Kidney (tissue), 14 donors: Measurements from ENCODE around the gene ROCK2. TPM values are rescaled to one million over a fixed set of nuclear protein-coding genes. Genes with fewer than 3 reads are reported as not detected.

Experiments
- DNase-seq, 5 donors: peaks; one replicate each; pipeline ENCODE4 v3.0.0-alpha.2; 2013 to 2020
- FAIRE-seq: peaks from 2 replicates; lab custom pipeline; 2012; peaks lifted over from hg19 to GRCh38; lab: Jason Lieb, UNC
- H3K27ac ChIP-seq, 2 donors: one replicate each; pipeline ENCODE4 v1.7.0; 2013; ENCODE audit warnings: low read depth in 2 of 2, low read length in 2 of 2, inconsistent platforms in 1 of 2
- H3K27me3 ChIP-seq: one replicate; pipeline ENCODE4 v1.7.1; 2013; ENCODE audit warnings: low read length, inconsistent platforms; ENCODE audit not compliant: control insufficient read depth, insufficient read depth
- H3K36me3 ChIP-seq, 3 donors: one replicate each; pipeline versions ENCODE4 v1.7.0 to v1.7.1; 2013; ENCODE audit warnings: low read length in 3 of 3, control low read depth in 1 of 3, inconsistent platforms in 1 of 3; ENCODE audit not compliant: insufficient read depth in 3 of 3, control insufficient read depth in 2 of 3
- H3K4me1 ChIP-seq, 3 donors: one replicate each; pipeline versions ENCODE4 v1.7.0 to v1.7.1; 2013; ENCODE audit warnings: low read length in 3 of 3, inconsistent platforms in 1 of 3, low read depth in 1 of 3; ENCODE audit not compliant: control insufficient read depth in 2 of 3, insufficient read depth in 2 of 3
- H3K4me3 ChIP-seq, 3 donors: one replicate each; pipeline versions ENCODE4 v1.7.0 to v1.8.1; 2013; ENCODE audit warnings: low read length in 3 of 3, control low read depth in 1 of 3, inconsistent platforms in 1 of 3
- H3K9ac ChIP-seq, 3 donors: one replicate each; pipeline versions ENCODE4 v1.7.0 to v1.7.1; 2013; ENCODE audit warnings: low read length in 3 of 3, control low read depth in 1 of 3, inconsistent platforms in 1 of 3
- H3K9me3 ChIP-seq, 3 donors: one replicate each; pipeline versions ENCODE4 v1.7.0 to v1.7.1; 2013; ENCODE audit warnings: low read length in 3 of 3, control low read depth in 1 of 3, inconsistent platforms in 1 of 3; ENCODE audit not compliant: control insufficient read depth in 2 of 3, insufficient read depth in 1 of 3
- CTCF ChIP-seq: IDR thresholded peaks from 3 replicates; pipeline ENCODE4 v1.5.1; 2012; ENCODE audit warnings: mild to moderate bottlenecking, moderate library complexity, borderline replicate concordance; ENCODE audit not compliant: insufficient read depth; ENCODE audit errors: extremely low read depth
- intact Hi-C: fragments of 100-400 bp; cut with DNase I; formaldehyde crosslinking; loops from one replicate; pipeline ENCODE4 v1.11.1; 2022
- polyA plus RNA-seq: library from polyadenylated mRNA; stranded (reverse); fragments of 350-450 nt; fragmentation: Illumina TruSeq; extraction: RNeasy Lipid Tissue Mini Kit (QIAGEN cat#74804); gene quantifications from one replicate; pipeline ENCODE4 v1.2.3, GENCODE V29; 2014; ENCODE audit warnings: low read depth, low replicate concordance; ENCODE audit not compliant: insufficient read depth
- total RNA-seq: library from RNA; stranded (reverse); fragmentation: NEBNext Ultra II Directional; extraction: Animal tissue kit (Norgen Biotek cat#: 25700); gene quantifications from one replicate; pipeline ENCODE4 v1.2.1, GENCODE V29; 2021
- donor health status: control.
- donor health status: control.
- donor health status: control.
- donor health status: control.
- donor health status: control.
- donor health status: DM: yes; HTN: yes; CAD: no.
- donor health status: Normal renal cell carcinoma (clear cell type).

The ROCK2 gene
- total and polyA plus RNA-seq, 2 donors from 2014 or later: 6.7 to 58.3 TPM

DNA sequence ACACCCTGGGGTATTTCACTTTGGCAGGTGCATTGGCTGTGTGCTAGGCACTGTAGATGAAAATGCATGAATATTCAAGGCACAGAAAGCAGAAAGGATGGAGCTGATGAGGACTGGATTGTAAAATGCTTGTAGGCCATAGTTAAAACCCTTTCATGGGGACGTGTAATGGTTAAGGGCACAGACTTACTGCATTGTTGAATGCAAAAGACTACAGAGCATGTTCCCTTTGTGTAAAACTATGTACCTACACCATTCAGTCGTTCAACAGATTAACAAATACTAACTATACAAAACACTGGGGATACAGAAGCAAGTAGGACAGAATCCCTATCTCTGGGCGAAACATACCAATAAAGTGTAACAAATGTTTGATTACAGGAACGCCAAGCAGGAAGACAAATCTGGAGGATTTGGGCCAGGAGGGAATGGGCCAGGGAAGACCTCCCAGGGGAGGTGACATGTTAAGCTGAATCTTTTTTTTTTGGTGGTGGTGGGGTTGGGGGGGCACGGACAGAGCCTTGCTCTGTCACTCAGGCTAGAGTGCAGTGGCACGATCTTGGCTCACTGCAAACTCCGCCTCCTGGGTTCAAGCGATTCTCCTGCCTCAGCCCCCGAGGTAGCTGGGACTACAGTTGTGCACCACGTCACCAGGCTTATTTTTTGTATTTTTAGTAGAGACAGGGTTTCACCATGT, 19.6 kb upstream of the ROCK2 start:
- intact Hi-C loops: no loop called here
- H3K4me3 ChIP-seq: no peak overlapping the region
- H3K27me3 ChIP-seq: no peaks in the 10 kb centered on the region
- H3K4me1 ChIP-seq: peaks cover 0 to 5% (median 4%) of the 10 kb centered on the region in 3 donors
- FAIRE-seq (no peak), DNase-seq (no peak)
- H3K27ac ChIP-seq: no peak overlapping the region
- no peaks in the 10 kb centered on the region for H3K9me3 ChIP-seq
- H3K36me3 ChIP-seq: no peaks in the 10 kb centered on the region
- no peak overlapping the region for H3K9ac ChIP-seq
- TF ChIP-seq CTCF: no peak

DNA sequence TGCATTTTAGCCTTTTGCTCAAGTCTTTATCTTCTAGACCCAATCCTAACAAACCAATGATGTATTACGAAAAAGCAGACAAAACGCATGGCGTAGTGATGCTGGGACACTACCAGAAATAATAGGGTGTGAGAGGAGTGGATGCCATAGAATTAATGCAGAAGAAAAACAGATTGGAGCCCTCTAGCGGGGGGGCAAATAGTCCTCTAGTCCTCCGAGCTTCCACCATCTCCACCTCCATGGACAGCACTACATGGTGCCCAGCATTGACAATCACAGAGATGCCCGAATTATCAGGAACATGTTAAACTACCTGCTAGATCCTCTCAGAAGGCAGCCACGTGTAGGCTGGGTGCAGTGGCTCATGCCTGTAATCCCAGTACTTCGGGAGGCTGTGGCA, 15.4 kb upstream of the ROCK2 start:
- no peak overlapping the region for H3K9ac ChIP-seq
- intact Hi-C loops: no loop called here

GRCh38 chr2:11357428-11357972, 13.1 kb upstream of the ROCK2 start:
- TF ChIP-seq CTCF: no peak
- Histone ChIP-seq H3K36me3 (no peaks in the 10 kb centered on the region), H3K27me3 (no peaks in the 10 kb centered on the region), H3K4me1 (peaks cover 0 to 9% (median 0%) of the 10 kb centered on the region in 3 donors), H3K27ac (no peak overlapping the region), H3K9ac (no peak overlapping the region), H3K4me3 (no peak overlapping the region), H3K9me3 (no peaks in the 10 kb centered on the region)
- peak in 1 of 5 donors; percentile 78 for DNase-seq
- intact Hi-C loops: no loop called here
- FAIRE-seq: no peak

More for the DNA sequence above, 15.4 kb upstream of the ROCK2 start:
- peaks cover 0 to 9% (median 0%) of the 10 kb centered on the region in 3 donors for H3K4me1 ChIP-seq
- DNase-seq: no peak
- H3K9me3 ChIP-seq: no peaks in the 10 kb centered on the region
- H3K27ac ChIP-seq: no peak overlapping the region
- no peak for FAIRE-seq
- no peak for TF ChIP-seq CTCF
- no peak overlapping the region for H3K4me3 ChIP-seq
- no peaks in the 10 kb centered on the region for H3K27me3 ChIP-seq
- H3K36me3 ChIP-seq: no peaks in the 10 kb centered on the region
